WTC11 (cell line): ENCODE data around the gene R3HDM1. TPM values are rescaled to one million over a fixed set of nuclear protein-coding genes. Genes with fewer than 3 reads are reported as not detected.

Experiments
- ATAC-seq: fragments of 200-7000 bp; cut with Tn5 transposase; 2 replicates; pipeline ENCODE4 v1.10.0; 2021; ENCODE audit warnings: mild to moderate bottlenecking, moderate library complexity
- CTCF ChIA-PET: fragments of 300-600 bp; sonication (Branson Sonifier 250); formaldehyde crosslinking; loops from one replicate; lab custom pipeline; 2021; ENCODE audit warnings: antibody characterized with exemption; lab: Charles Lee
- POLR2A ChIA-PET: fragments of 350-600 bp; sonication (Branson Sonifier 250); formaldehyde crosslinking; loops from one replicate; lab custom pipeline; 2021; ENCODE audit warnings: antibody characterized with exemption; lab: Charles Lee
- DNase-seq: peaks from one replicate; pipeline ENCODE4 v3.0.0; 2021; ENCODE audit warnings: low spot score
- H3K27ac Mint-ChIP-seq: 2 replicates; pipeline ENCODE4 v1.8.0; 2021; ENCODE audit warnings: mixed read lengths
- H3K27me3 Mint-ChIP-seq: 2 replicates; pipeline ENCODE4 v1.8.0; 2021; ENCODE audit warnings: low read depth, mild to moderate bottlenecking, moderate library complexity, mixed read lengths
- H3K36me3 Mint-ChIP-seq: 2 replicates; pipeline ENCODE4 v1.8.0; 2021; ENCODE audit warnings: mixed read lengths
- H3K4me1 Mint-ChIP-seq: 2 replicates; pipeline ENCODE4 v1.8.0; 2022; ENCODE audit warnings: mixed read lengths
- H3K4me3 Mint-ChIP-seq: 2 replicates; pipeline ENCODE4 v1.8.0; 2021; ENCODE audit warnings: mild to moderate bottlenecking, moderate library complexity, mixed read lengths
- H3K9me3 Mint-ChIP-seq: 2 replicates; pipeline ENCODE4 v1.8.0; 2021; ENCODE audit warnings: mixed read lengths
- AFF4 ChIP-seq: sonication (generic); formaldehyde crosslinking; IDR thresholded peaks from 2 replicates; pipeline ENCODE4 v1.8.1; 2023; ENCODE audit warnings: mild to moderate bottlenecking, missing genetic modification reagents, borderline replicate concordance
- EMX1 ChIP-seq: fragments of 250-450 bp; sonication (Bioruptor Pico); IDR thresholded peaks from 2 replicates; pipeline ENCODE4 v1.8.0; 2021; ENCODE audit warnings: mild to moderate bottlenecking
- MXD4 ChIP-seq: fragments of 250-450 bp; sonication (Bioruptor Pico); IDR thresholded peaks from 2 replicates; pipeline ENCODE4 v1.8.0; 2021; ENCODE audit warnings: mild to moderate bottlenecking, moderate library complexity, borderline replicate concordance
- NFATC4 ChIP-seq: fragments of 250-450 bp; sonication (Bioruptor Pico); IDR thresholded peaks from 2 replicates; pipeline ENCODE4 v1.9.0; 2021; ENCODE audit warnings: mild to moderate bottlenecking
- NFE2L1 ChIP-seq: sonication (generic); formaldehyde crosslinking; IDR thresholded peaks from 2 replicates; pipeline ENCODE4 v1.8.1; 2023; ENCODE audit warnings: missing genetic modification reagents
- NR3C1 ChIP-seq: sonication (generic); formaldehyde crosslinking; conservative IDR thresholded peaks from 2 replicates; pipeline ENCODE4 v1.8.1; 2023; ENCODE audit warnings: low read depth, mild to moderate bottlenecking, missing genetic modification reagents
- RORB ChIP-seq: fragments of 250-450 bp; sonication (Bioruptor Pico); IDR thresholded peaks from 2 replicates; pipeline ENCODE4 v1.9.0; 2021; ENCODE audit warnings: mild to moderate bottlenecking
- SMAD3 ChIP-seq: sonication (generic); formaldehyde crosslinking; IDR thresholded peaks from 2 replicates; pipeline ENCODE4 v1.8.0; 2022; ENCODE audit warnings: missing genetic modification reagents, mild to moderate bottlenecking, borderline replicate concordance
- SOX15 ChIP-seq: fragments of 250-450 bp; sonication (Bioruptor Pico); IDR thresholded peaks from 2 replicates; pipeline ENCODE4 v1.9.0; 2021; ENCODE audit warnings: mild to moderate bottlenecking
- TEAD4 ChIP-seq: sonication (generic); formaldehyde crosslinking; IDR thresholded peaks from 2 replicates; pipeline ENCODE4 v1.8.0; 2022; ENCODE audit warnings: mild to moderate bottlenecking, missing genetic modification reagents
- TP53 ChIP-seq: sonication (generic); formaldehyde crosslinking; IDR thresholded peaks from 2 replicates; pipeline ENCODE4 v1.8.1; 2023; ENCODE audit warnings: mild to moderate bottlenecking, missing genetic modification reagents
- ZBTB21 ChIP-seq: sonication (generic); formaldehyde crosslinking; IDR thresholded peaks from 2 replicates; pipeline ENCODE4 v1.8.1; 2023; ENCODE audit warnings: mild to moderate bottlenecking, missing genetic modification reagents, borderline replicate concordance
- ZNF121 ChIP-seq: sonication (generic); formaldehyde crosslinking; IDR thresholded peaks from 2 replicates; pipeline ENCODE4 v1.8.0; 2023; ENCODE audit warnings: missing genetic modification reagents
- ZNF138 ChIP-seq: sonication (generic); formaldehyde crosslinking; conservative IDR thresholded peaks from 2 replicates; pipeline ENCODE4 v1.8.1; 2022; ENCODE audit warnings: mild to moderate bottlenecking, moderate library complexity, missing genetic modification reagents
- ZNF219 ChIP-seq: sonication (generic); formaldehyde crosslinking; IDR thresholded peaks from 2 replicates; pipeline ENCODE4 v1.8.0; 2023; ENCODE audit warnings: missing genetic modification reagents, mild to moderate bottlenecking, borderline replicate concordance
- ZNF263 ChIP-seq: sonication (generic); formaldehyde crosslinking; IDR thresholded peaks from 2 replicates; pipeline ENCODE4 v1.8.1; 2022; ENCODE audit warnings: low read depth, mild to moderate bottlenecking, moderate library complexity, missing genetic modification reagents
- ZNF281 ChIP-seq: sonication (generic); formaldehyde crosslinking; IDR thresholded peaks from 2 replicates; pipeline ENCODE4 v1.8.0; 2023; ENCODE audit warnings: mild to moderate bottlenecking, missing genetic modification reagents
- ZNF317 ChIP-seq: sonication (generic); formaldehyde crosslinking; IDR thresholded peaks from 2 replicates; pipeline ENCODE4 v1.8.1; 2023; ENCODE audit warnings: low read depth, mild to moderate bottlenecking, moderate library complexity, missing genetic modification reagents, borderline replicate concordance
- total RNA-seq: library from RNA; stranded (reverse); gene quantifications from 3 replicates; pipeline ENCODE4 v1.2.3, GENCODE V29; 2021

Gene R3HDM1
- total RNA-seq, 1 experiment from 2014 or later, result 58.4 TPM

DNA sequence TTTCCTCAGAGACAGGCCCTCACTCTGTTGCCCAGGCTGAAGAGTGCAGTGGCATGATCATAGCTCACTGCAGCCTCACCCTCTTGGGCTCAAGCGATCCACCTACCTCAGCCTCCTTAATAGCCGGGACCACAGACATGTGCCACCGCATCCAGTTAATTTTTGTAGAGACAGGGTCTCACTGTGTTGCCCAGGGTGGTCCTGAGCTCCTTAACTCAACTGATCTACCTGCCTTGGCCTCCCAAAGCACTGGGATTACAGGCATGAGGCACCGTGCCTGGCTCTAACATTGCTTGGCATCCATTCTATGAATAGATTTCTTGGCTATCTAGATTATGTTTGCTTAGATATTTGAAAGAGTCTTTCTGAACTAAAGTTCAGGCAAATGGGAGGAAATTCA, 21.6 kb downstream of the R3HDM1 start:
- no peaks in the 10 kb centered on the region for H3K27me3 Mint-ChIP-seq
- TF ChIP-seq ZNF317 (CRISPR knock-in tag) (no peak), RORB (CRISPR knock-in tag) (no peak), AFF4 (CRISPR knock-in tag) (no peak), ZNF219 (CRISPR knock-in tag) (no peak), ZNF121 (CRISPR knock-in tag) (peak; percentile 60; the same call in 1 of the 2 replicates), TEAD4 (CRISPR knock-in tag) (no peak)
- 0 out of 2 replicates have a peak, but pooled peaks cover 2% of the 10 kb centered on the region for H3K36me3 Mint-ChIP-seq
- DNase-seq (no peak), ATAC-seq (no peak)
- CTCF ChIA-PET, result interaction anchor here (1.1 to 1.2 kb wide), 2 partner anchors 22 to 157 kb away, joined by 4 read pairs; partner anchors contain the start of genes R3HDM1 and ZRANB3
- H3K4me3 Mint-ChIP-seq, result no peak overlapping the region
- H3K27ac Mint-ChIP-seq, result no peak overlapping the region
- H3K9me3 Mint-ChIP-seq, result no peaks in the 10 kb centered on the region
- H3K4me1 Mint-ChIP-seq, result peaks cover 27% of the 10 kb centered on the region
- POLR2A ChIA-PET, result interaction anchor here (0.9 kb wide), 1 partner anchor 246 kb away, joined by 3 read pairs; no protein-coding TSS in a partner anchor

DNA sequence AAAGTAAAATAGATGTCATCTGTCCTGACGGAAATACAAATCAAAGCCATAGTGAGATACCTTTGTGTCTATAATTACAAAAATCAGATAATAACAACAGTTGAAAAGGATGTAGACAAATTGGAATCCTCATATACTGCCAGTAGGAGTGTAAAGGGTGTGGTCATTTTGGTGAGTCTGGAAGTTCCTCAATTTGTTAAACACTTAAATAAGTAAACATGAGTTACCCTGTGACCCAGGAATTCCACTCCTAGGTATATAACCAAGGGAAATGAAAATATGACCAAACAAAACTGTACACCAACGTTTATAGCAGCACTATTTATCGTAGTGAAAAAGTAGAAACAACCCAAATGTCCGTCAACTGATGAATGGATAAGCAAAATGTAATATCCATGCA, 24.0 kb downstream of the R3HDM1 start:
- TF ChIP-seq EMX1 (CRISPR knock-in tag) (no peak), NR3C1 (CRISPR knock-in tag) (no peak)
- ATAC-seq, result no peak
- 0 out of 2 replicates have a peak, but pooled peaks cover 2% of the 10 kb centered on the region for H3K36me3 Mint-ChIP-seq

GRCh38 chr2:135557530-135557929, 26.2 kb downstream of the R3HDM1 start:
- TF ChIP-seq ZNF138 (CRISPR knock-in tag) (no peak), ZNF281 (CRISPR knock-in tag) (no peak), SOX15 (CRISPR knock-in tag) (no peak), NFATC4 (CRISPR knock-in tag) (no peak), MXD4 (CRISPR knock-in tag) (no peak), TP53 (no peak), ZBTB21 (no peak), SMAD3 (no peak), NFE2L1 (CRISPR knock-in tag) (no peak), ZNF263 (no peak)
- CTCF ChIA-PET, result interaction anchor here (1.2 kb wide), 1 partner anchor 152 kb away, joined by 3 read pairs; no protein-coding TSS in a partner anchor

More for the DNA sequence above, 24.0 kb downstream of the R3HDM1 start:
- DNase-seq, result no peak
- POLR2A ChIA-PET, result no interaction called here
- H3K4me3 Mint-ChIP-seq, result no peak overlapping the region
- H3K9me3 Mint-ChIP-seq, result no peaks in the 10 kb centered on the region
- peaks cover 17% of the 10 kb centered on the region for H3K4me1 Mint-ChIP-seq
- no peak overlapping the region for H3K27ac Mint-ChIP-seq
- H3K27me3 Mint-ChIP-seq, result no peaks in the 10 kb centered on the region
- CTCF ChIA-PET, result no interaction called here

More at GRCh38 chr2:135557530-135557929, 26.2 kb downstream of the R3HDM1 start:
- POLR2A ChIA-PET, result no interaction called here
- H3K36me3 Mint-ChIP-seq, result 0 out of 2 replicates have a peak, but pooled peaks cover 2% of the 10 kb centered on the region
- peaks cover 13% of the 10 kb centered on the region for H3K4me1 Mint-ChIP-seq
- DNase-seq, result no peak
- no peak overlapping the region for H3K27ac Mint-ChIP-seq
- H3K27me3 Mint-ChIP-seq, result no peaks in the 10 kb centered on the region
- no peak overlapping the region for H3K4me3 Mint-ChIP-seq
- no peak for ATAC-seq
- H3K9me3 Mint-ChIP-seq, result no peaks in the 10 kb centered on the region
